ENCODE results near the gene MTTP. TPM values are rescaled to one million over a fixed set of nuclear protein-coding genes. Genes with fewer than 3 reads are reported as not detected.

The MTTP gene
- total RNA-seq, 1 donor from 2014 or later = 0.08 TPM

DNA sequence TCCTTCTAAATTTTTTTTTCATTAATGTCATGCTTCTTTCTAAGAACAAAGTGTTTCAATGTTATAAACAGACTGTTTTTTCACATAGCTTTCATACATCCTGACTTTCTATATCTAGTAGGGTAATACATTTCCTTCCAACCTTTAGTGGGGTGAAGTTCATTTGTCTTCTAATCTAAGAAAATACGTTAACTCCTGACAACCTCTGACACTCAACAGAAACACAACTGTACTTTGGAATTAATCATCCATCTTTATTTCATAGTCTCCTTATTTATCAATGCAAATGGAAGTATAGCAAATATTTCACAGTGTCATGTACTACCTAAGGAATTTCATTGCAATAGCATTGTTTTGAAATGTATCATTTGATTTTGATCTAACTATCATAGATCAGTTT, 2.7 kb upstream of the MTTP start:
- no peak for DNase-seq (ENCODE audit: low read depth)
- H3K36me3 ChIP-seq (ENCODE audit: control insufficient read depth, insufficient read depth, low read length) = no peaks in the 10 kb centered on the region
- H3K4me3 ChIP-seq (ENCODE audit: low read depth, low read length) = no peak overlapping the region
- TF ChIP-seq, protein P1, sequence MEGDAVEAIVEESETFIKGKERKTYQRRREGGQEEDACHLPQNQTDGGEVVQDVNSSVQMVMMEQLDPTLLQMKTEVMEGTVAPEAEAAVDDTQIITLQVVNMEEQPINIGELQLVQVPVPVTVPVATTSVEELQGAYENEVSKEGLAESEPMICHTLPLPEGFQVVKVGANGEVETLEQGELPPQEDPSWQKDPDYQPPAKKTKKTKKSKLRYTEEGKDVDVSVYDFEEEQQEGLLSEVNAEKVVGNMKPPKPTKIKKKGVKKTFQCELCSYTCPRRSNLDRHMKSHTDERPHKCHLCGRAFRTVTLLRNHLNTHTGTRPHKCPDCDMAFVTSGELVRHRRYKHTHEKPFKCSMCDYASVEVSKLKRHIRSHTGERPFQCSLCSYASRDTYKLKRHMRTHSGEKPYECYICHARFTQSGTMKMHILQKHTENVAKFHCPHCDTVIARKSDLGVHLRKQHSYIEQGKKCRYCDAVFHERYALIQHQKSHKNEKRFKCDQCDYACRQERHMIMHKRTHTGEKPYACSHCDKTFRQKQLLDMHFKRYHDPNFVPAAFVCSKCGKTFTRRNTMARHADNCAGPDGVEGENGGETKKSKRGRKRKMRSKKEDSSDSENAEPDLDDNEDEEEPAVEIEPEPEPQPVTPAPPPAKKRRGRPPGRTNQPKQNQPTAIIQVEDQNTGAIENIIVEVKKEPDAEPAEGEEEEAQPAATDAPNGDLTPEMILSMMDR (IDR thresholded peaks at IDR 0.05; ENCODE audit: insufficient read depth, low read length, poor library complexity, severe bottlenecking) = no peak
- no peaks in the 10 kb centered on the region for H3K27me3 ChIP-seq (ENCODE audit: control insufficient read depth, insufficient read depth, low read length)

DNA sequence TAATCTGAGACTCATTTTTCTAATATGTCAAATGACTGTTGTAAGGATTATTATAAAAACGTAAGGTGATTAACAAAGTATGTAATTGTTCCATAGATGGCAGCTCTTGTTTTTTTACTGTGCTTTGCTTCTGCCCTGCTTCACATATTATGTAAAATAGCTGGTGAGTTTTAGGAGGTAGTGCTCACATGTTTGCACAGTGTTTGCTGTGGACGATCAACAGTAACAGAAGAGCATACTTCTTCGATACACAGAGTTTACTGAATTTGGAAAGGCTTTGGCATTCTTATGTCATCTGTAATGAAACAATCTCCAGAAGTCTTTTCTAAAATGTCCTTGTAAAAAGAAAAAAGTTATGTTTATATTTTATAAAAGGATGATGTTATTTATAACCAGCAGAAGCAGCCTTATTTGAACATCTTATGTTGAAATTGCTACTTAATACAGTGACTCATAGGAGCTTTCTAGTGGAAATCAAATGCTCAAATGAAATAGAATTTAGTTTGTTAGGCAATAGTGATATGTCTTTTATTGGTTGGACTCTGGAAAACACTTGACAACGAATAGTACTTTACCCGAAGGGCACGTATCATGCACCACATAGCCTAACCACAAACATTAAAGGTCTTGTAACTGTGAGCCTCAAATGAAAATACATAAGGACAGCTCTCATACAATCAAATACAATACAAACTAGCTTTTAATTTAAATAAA, 1.9 kb upstream of the MTTP start:
- TF ChIP-seq, protein P1 (IDR thresholded peaks at IDR 0.05; ENCODE audit: insufficient read depth, low read length, poor library complexity, severe bottlenecking) = no peak
- Histone ChIP-seq H3K36me3 (ENCODE audit: control insufficient read depth, insufficient read depth, low read length) (no peaks in the 10 kb centered on the region), H3K27me3 (ENCODE audit: control insufficient read depth, insufficient read depth, low read length) (no peaks in the 10 kb centered on the region), H3K4me3 (ENCODE audit: low read depth, low read length) (no peak overlapping the region)
- DNase-seq (ENCODE audit: low read depth) = no peak

DNA sequence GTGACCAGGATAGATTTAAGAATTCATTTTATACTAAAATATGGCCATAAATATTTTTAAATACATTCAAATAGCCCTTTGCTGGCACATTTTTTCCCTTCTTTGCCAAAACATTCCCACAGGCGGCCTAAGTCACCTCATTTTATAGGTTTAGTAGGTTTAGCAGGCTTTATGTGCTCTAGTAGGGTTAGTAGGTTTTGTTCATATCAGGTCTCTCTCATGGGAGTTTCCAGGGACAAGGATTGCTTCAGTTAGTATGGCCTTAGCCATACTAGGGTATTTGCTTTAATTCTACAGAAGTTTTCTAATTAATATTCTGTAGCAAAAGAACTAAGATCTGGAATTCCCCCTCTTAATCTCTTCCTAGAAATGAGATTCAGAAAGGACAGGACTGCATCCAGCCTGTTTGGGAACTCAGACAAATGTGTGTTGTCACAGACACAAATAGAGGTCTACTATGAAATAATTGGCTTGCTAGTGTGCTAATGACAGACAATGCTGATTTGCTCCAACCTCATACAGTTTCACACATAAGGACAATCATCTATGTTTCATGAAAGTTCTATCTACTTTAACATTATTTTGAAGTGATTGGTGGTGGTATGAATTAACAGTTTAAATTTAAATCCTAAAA, 772 bp upstream of the MTTP start:
- no peak for DNase-seq (ENCODE audit: low read depth)
- H3K4me3 ChIP-seq (ENCODE audit: low read depth, low read length) = no peak overlapping the region
- TF ChIP-seq, protein P1 (IDR thresholded peaks at IDR 0.05; ENCODE audit: insufficient read depth, low read length, poor library complexity, severe bottlenecking) = no peak
- H3K27me3 ChIP-seq (ENCODE audit: control insufficient read depth, insufficient read depth, low read length) = no peaks in the 10 kb centered on the region
- no peaks in the 10 kb centered on the region for H3K36me3 ChIP-seq (ENCODE audit: control insufficient read depth, insufficient read depth, low read length)

DNA sequence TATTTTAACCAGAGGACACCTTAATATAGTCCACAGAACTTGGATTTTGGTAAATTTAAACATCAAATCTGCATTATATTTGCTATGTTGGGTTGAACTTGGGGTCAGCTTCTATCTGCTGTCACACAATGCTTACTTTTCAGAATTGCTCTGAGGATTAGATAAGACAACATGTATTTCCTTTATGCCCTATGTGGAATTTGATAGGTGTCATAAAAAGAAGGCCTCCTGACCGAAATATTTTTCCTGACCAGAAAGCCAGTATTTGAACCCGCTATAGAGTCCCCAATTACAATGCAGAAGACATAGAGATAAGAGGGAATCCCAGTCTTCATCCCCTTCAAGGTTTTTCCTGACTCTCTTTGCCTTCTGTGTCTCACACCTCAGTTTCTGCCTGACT, 4.1 kb downstream of the MTTP start:
- H3K27me3 ChIP-seq (ENCODE audit: control insufficient read depth, insufficient read depth, low read length) = no peaks in the 10 kb centered on the region
- TF ChIP-seq, protein P1 (IDR thresholded peaks at IDR 0.05; ENCODE audit: insufficient read depth, low read length, poor library complexity, severe bottlenecking) = no peak
- no peaks in the 10 kb centered on the region for H3K36me3 ChIP-seq (ENCODE audit: control insufficient read depth, insufficient read depth, low read length)
- no peak for DNase-seq (ENCODE audit: low read depth)
- H3K4me3 ChIP-seq (ENCODE audit: low read depth, low read length) = no peak overlapping the region

DNA sequence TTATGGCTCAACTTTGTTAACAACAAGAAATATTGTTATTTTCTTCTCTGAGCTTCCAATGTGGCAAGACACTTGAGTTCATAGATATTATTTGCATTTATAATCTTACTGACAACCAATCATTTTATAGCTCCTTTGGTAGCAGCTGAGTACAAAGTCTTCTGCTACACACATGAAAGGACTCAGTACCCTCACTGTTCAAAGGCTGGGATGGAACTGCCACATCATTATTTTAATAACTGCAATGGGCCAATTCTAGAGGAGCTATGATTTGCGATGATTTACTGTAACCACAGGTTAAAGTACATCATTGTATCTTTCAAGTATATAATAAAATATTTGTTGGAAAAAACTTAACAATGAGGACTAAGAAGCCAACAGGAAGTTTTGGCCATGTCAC, 10.9 kb downstream of the MTTP start:
- H3K36me3 ChIP-seq (ENCODE audit: control insufficient read depth, insufficient read depth, low read length) = no peaks in the 10 kb centered on the region
- DNase-seq (ENCODE audit: low read depth) = no peak
- no peaks in the 10 kb centered on the region for H3K27me3 ChIP-seq (ENCODE audit: control insufficient read depth, insufficient read depth, low read length)
- H3K4me3 ChIP-seq (ENCODE audit: low read depth, low read length) = no peak overlapping the region
- TF ChIP-seq, protein P1 (IDR thresholded peaks at IDR 0.05; ENCODE audit: insufficient read depth, low read length, poor library complexity, severe bottlenecking) = no peak

Data from kidney epithelial cell (primary cell).